Neural progenitor cell (in vitro differentiated cells): ENCODE measurements around the gene GPR107.

ENCODE experiments used
- CTCF ChIP-seq: fragments of 200-600 bp; sonication (generic); IDR thresholded peaks from 2 replicates; pipeline ENCODE4 v1.5.1; 2017; ENCODE audit warnings: antibody characterized with exemption, mild to moderate bottlenecking
- EZH2 ChIP-seq: fragments of 200-600 bp; sonication (generic); IDR thresholded peaks from 2 replicates; pipeline ENCODE4 v1.6.1; 2017; ENCODE audit warnings: antibody characterized with exemption, mild to moderate bottlenecking, moderate library complexity

- TF ChIP-seq CTCF (no peak), EZH2 (no peak)
These were observed 129.5 kb downstream of the GPR107 start for GRCh38 chr9:130183133-130183762.
